ENCODE data around the gene ZNF14.
"Not testable (repeated sequence)": the region's sequence is repeated elsewhere in the genome, so short reads cannot be mapped to it uniquely, and the experiment has no call there.

Gene ZNF14

GRCh38 chr19:19732579-19733501, at the start of gene ZNF14:
TSS of gene ZNF14 (minus strand) at chr19:19733112. CDS start at chr19:19732958, 154 bp downstream.
- DNase-seq, result peak; percentile 93

- DNase-seq, result not testable (repeated sequence)
These were observed 48.9 kb upstream of the ZNF14 start for GRCh38 chr19:19781791-19782190.

GRCh38 chr19:19778666-19779065, 45.8 kb upstream of the ZNF14 start:
- no peak for DNase-seq

GRCh38 chr19:19777692-19778091, 44.8 kb upstream of the ZNF14 start:
- no peak for DNase-seq

- peak; percentile 92 for DNase-seq
These were observed 43.5 kb upstream of the ZNF14 start for GRCh38 chr19:19776206-19777008.

GRCh38 chr19:19775891-19776205, 42.9 kb upstream of the ZNF14 start:
- DNase-seq, result no peak

- DNase-seq, result no peak
These were observed 41.6 kb upstream of the ZNF14 start for GRCh38 chr19:19774354-19775033.

GRCh38 chr19:19771963-19772362, 39.1 kb upstream of the ZNF14 start:
- DNase-seq, result not testable (repeated sequence)

- DNase-seq, result not testable (repeated sequence)
These were observed 37.1 kb upstream of the ZNF14 start for GRCh38 chr19:19769971-19770370.

GRCh38 chr19:19758164-19758563, 25.3 kb upstream of the ZNF14 start:
- DNase-seq, result no peak

GRCh38 chr19:19752760-19753403, 20.0 kb upstream of the ZNF14 start:
- DNase-seq, result no peak

GRCh38 chr19:19751846-19752245, 18.9 kb upstream of the ZNF14 start:
- no peak for DNase-seq

- DNase-seq, result no peak
These were observed 18.2 kb upstream of the ZNF14 start for GRCh38 chr19:19750842-19751790.

GRCh38 chr19:19749908-19750841, 17.3 kb upstream of the ZNF14 start:
- DNase-seq, result no peak

- no peak for DNase-seq
These were observed 16.4 kb upstream of the ZNF14 start for GRCh38 chr19:19749117-19749907.

- no peak for DNase-seq
These were observed 15.5 kb upstream of the ZNF14 start for GRCh38 chr19:19748249-19748938.

- DNase-seq, result no peak
These were observed 14.7 kb upstream of the ZNF14 start for GRCh38 chr19:19747357-19748220.
